ENCODE measurements around the gene ME3.

Gene ME3

GRCh38 chr11:86692317-86692716, 19.9 kb upstream of the ME3 start:
- no peak for DNase-seq

- no peak for DNase-seq
Observed at GRCh38 chr11:86688398-86689179, 16.2 kb upstream of the ME3 start.

GRCh38 chr11:86687185-86687778, 14.9 kb upstream of the ME3 start:
- DNase-seq: no peak

GRCh38 chr11:86686531-86686930, 14.1 kb upstream of the ME3 start:
- DNase-seq: no peak

- no peak for DNase-seq
Observed at GRCh38 chr11:86681483-86681756, 9.0 kb upstream of the ME3 start.

- no peak for DNase-seq
Observed at GRCh38 chr11:86680716-86681482, 8.5 kb upstream of the ME3 start.

- DNase-seq: no peak
Observed at GRCh38 chr11:86678823-86679222, 6.4 kb upstream of the ME3 start.

- DNase-seq: no peak
Observed at GRCh38 chr11:86678296-86678695, 5.9 kb upstream of the ME3 start.

GRCh38 chr11:86676533-86677154, 4.2 kb upstream of the ME3 start:
- peak in 1 of 2 donors; percentile 6 for DNase-seq

GRCh38 chr11:86676010-86676409, 3.6 kb upstream of the ME3 start:
- no peak for DNase-seq

- no peak for DNase-seq
Observed at GRCh38 chr11:86675017-86675416, 2.6 kb upstream of the ME3 start.

GRCh38 chr11:86673872-86674750, 1.7 kb upstream of the ME3 start:
- no peak for DNase-seq

- no peak for DNase-seq
Observed at GRCh38 chr11:86673055-86673843, 833 bp upstream of the ME3 start.

- no peak for DNase-seq
Observed at GRCh38 chr11:86671531-86672006, 847 bp downstream of the ME3 start.

- DNase-seq: no peak
Observed at GRCh38 chr11:86670911-86671310, 1.5 kb downstream of the ME3 start.

GRCh38 chr11:86670181-86670580, 2.2 kb downstream of the ME3 start:
- no peak for DNase-seq

GRCh38 chr11:86669424-86669823, 3.0 kb downstream of the ME3 start:
- no peak for DNase-seq

GRCh38 chr11:86668929-86669328, 3.5 kb downstream of the ME3 start:
- no peak for DNase-seq

- DNase-seq: no peak
Observed at GRCh38 chr11:86666193-86666592, 6.2 kb downstream of the ME3 start.

GRCh38 chr11:86664930-86665329, 7.5 kb downstream of the ME3 start:
- no peak for DNase-seq

GRCh38 chr11:86663761-86664160, 8.7 kb downstream of the ME3 start:
- no peak for DNase-seq

- no peak for DNase-seq
Observed at GRCh38 chr11:86663291-86663690, 9.1 kb downstream of the ME3 start.
